Lower leg skin (tissue), 3 donors: Measurements from ENCODE around the gene ABCD1.

Experiments
- POLR2A ChIP-seq, 2 donors: fragments of 450-650 bp; IDR thresholded peaks; one replicate each; pipeline ENCODE4 v1.6.1; 2016 to 2017; ENCODE audit warnings: antibody characterized with exemption in 2 of 2, mild to moderate bottlenecking in 1 of 2, moderate library complexity in 1 of 2
- TF ChIP-seq, protein P1 (sequence below), 3 donors: fragments of 450-650 bp; IDR thresholded peaks; one replicate each; pipeline ENCODE4 v1.5.1; 2016; ENCODE audit warnings: antibody characterized with exemption in 3 of 3, mild to moderate bottlenecking in 3 of 3, moderate library complexity in 2 of 3

DNA sequence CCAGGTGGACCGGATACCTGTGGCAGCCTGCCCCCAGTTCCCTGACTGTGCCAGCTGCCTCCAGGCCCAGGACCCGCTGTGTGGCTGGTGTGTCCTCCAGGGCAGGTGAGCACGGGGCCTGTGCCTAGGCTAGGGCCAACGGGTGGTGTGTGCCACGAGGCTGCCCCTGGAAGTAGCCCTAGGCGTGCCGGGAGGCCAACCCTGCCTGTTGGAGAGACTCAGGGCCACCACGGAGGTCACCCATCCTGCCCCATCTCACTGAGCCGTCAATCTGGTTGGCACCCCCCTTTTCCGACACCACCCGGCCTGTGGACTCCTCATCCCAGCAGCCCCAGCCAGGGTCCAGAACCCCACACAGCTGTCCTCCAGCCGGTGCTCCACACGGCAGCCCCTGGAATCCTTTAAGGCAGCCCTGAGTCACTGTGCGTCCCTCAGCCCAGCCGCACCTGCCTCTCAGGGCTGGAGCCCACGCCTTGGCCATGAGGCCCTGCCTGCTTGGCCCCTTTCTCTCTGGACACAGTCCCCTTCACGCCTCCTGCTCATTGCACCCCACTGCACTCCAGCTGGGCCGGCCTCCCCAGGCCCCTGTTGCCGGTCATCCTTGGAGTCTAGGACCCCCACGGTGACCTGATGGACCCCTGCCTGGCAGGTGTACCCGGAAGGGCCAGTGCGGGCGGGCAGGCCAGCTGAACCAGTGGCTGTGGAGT lies 44.7 kb downstream of the ABCD1 start:
- TF ChIP-seq, protein P1, sequence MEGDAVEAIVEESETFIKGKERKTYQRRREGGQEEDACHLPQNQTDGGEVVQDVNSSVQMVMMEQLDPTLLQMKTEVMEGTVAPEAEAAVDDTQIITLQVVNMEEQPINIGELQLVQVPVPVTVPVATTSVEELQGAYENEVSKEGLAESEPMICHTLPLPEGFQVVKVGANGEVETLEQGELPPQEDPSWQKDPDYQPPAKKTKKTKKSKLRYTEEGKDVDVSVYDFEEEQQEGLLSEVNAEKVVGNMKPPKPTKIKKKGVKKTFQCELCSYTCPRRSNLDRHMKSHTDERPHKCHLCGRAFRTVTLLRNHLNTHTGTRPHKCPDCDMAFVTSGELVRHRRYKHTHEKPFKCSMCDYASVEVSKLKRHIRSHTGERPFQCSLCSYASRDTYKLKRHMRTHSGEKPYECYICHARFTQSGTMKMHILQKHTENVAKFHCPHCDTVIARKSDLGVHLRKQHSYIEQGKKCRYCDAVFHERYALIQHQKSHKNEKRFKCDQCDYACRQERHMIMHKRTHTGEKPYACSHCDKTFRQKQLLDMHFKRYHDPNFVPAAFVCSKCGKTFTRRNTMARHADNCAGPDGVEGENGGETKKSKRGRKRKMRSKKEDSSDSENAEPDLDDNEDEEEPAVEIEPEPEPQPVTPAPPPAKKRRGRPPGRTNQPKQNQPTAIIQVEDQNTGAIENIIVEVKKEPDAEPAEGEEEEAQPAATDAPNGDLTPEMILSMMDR (IDR thresholded peaks at IDR 0.05), result no peak
- TF ChIP-seq POLR2A (IDR thresholded peaks at IDR 0.05), result no peak
